Breast epithelium (tissue), 4 donors: ENCODE results near the gene ESPNL. TPM values are rescaled to one million over a fixed set of nuclear protein-coding genes. Genes with fewer than 3 reads are reported as not detected.

Experiments used
- DNase-seq, 2 donors: peaks; one replicate each; pipeline ENCODE4 v3.0.0-alpha.2; 2019; ENCODE audit warnings: low spot score in 2 of 2
- H3K27ac ChIP-seq, 2 donors: fragments of 200-600 bp; sonication (generic) in 1 of 2; one replicate each; pipeline ENCODE4 v1.5.1; 2016 to 2019; ENCODE audit warnings: mild to moderate bottlenecking in 1 of 2
- H3K27me3 ChIP-seq, 2 donors: fragments of 200-600 bp; sonication (generic) in 1 of 2; one replicate each; pipeline versions ENCODE4 v1.5.1 to v1.6.0; 2017 to 2019; ENCODE audit warnings: control low read depth in 1 of 2, mild to moderate bottlenecking in 1 of 2
- H3K36me3 ChIP-seq: fragments of 200-600 bp; one replicate; pipeline ENCODE4 v1.5.1; 2019
- H3K4me1 ChIP-seq, 2 donors: fragments of 200-600 bp; sonication (generic); one replicate each; pipeline ENCODE4 v1.5.1; 2016 to 2019; ENCODE audit warnings: control low read depth in 1 of 2
- H3K4me3 ChIP-seq, 3 donors: fragments of 200-600 bp; sonication (generic); 1 replicate in 2 of 3; 2 replicates in 1 of 3; pipeline ENCODE4 v1.5.1; 2016 to 2019; ENCODE audit warnings: mild to moderate bottlenecking in 3 of 3, moderate library complexity in 2 of 3
- H3K9me3 ChIP-seq, 2 donors: fragments of 200-600 bp; sonication (generic) in 1 of 2; one replicate each; pipeline ENCODE4 v1.5.1; 2016 to 2019; ENCODE audit warnings: control low read depth in 1 of 2
- CTCF ChIP-seq, 3 donors: fragments of 450-650 bp; IDR thresholded peaks; one replicate each; pipeline ENCODE4 v1.5.1; 2016 to 2017; ENCODE audit warnings: antibody characterized with exemption in 3 of 3, mild to moderate bottlenecking in 3 of 3, moderate library complexity in 3 of 3
- POLR2A ChIP-seq: fragments of 450-650 bp; IDR thresholded peaks from one replicate; pipeline ENCODE4 v1.6.1; 2016; ENCODE audit warnings: antibody characterized with exemption, mild to moderate bottlenecking, moderate library complexity
- POLR2AphosphoS5 ChIP-seq, 3 donors: sonication (generic); formaldehyde crosslinking; IDR thresholded peaks; one replicate each; pipeline ENCODE4 v1.6.1; 2017; ENCODE audit warnings: antibody characterized with exemption in 3 of 3
- intact Hi-C: fragments of 100-400 bp; cut with DNase I; formaldehyde crosslinking; loops from one replicate; pipeline ENCODE4 v1.15.1; 2023; ENCODE audit warnings: low total_unique reads
- total RNA-seq, 3 donors: library from RNA; depleted of rRNA; stranded (reverse); fragments of >200 nt; gene quantifications; one replicate each; pipeline ENCODE4 v1.1.0, GENCODE V29; 2016

Gene ESPNL
- total RNA-seq, 3 donors from 2014 or later, result 0.15 to 1.3 (median 0.64) TPM

GRCh38 chr2:238069877-238070276, 30.3 kb upstream of the ESPNL start:
- no peak overlapping the region for H3K27ac ChIP-seq
- intact Hi-C loops, result no loop called here
- H3K36me3 ChIP-seq, result no peaks in the 10 kb centered on the region
- DNase-seq, result no peak
- no peaks in the 10 kb centered on the region for H3K4me1 ChIP-seq
- no peaks in the 10 kb centered on the region for H3K27me3 ChIP-seq
- TF ChIP-seq POLR2A (no peak), POLR2AphosphoS5 (IDR thresholded peaks at IDR 0.05) (no peak), CTCF (IDR thresholded peaks at IDR 0.05) (no peak)
- H3K9me3 ChIP-seq, result no peaks in the 10 kb centered on the region
- H3K4me3 ChIP-seq, result no peak overlapping the region

GRCh38 chr2:238075397-238075796, 24.7 kb upstream of the ESPNL start:
- intact Hi-C loops, result no loop called here
- H3K27me3 ChIP-seq, result no peaks in the 10 kb centered on the region
- no peak for TF ChIP-seq POLR2A
- no peak for TF ChIP-seq CTCF (IDR thresholded peaks at IDR 0.05)
- TF ChIP-seq POLR2AphosphoS5 (IDR thresholded peaks at IDR 0.05), result no peak
- no peak for DNase-seq
- H3K4me3 ChIP-seq, result no peak overlapping the region
- H3K9me3 ChIP-seq, result no peaks in the 10 kb centered on the region
- no peak overlapping the region for H3K27ac ChIP-seq
- no peaks in the 10 kb centered on the region for H3K4me1 ChIP-seq
- H3K36me3 ChIP-seq, result no peaks in the 10 kb centered on the region

DNA sequence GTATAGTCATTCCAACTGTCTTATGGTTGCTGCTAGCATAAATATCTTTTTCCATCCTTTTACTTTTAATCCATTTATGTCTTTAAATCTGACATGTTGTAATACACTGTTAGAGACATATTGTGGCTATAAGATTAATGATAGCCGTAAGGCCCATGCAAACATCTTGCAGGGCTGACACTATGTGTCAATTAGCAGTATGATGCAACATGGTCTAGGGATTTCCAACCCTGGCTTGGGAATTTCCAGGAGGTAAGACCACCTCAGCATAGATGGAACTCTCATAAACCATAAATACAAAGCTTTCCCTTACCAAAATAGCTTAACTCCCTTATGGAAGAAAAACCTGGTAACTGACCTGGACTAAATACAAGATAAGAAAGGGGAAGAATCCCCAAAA, 22.8 kb upstream of the ESPNL start:
- no peaks in the 10 kb centered on the region for H3K9me3 ChIP-seq
- H3K4me1 ChIP-seq, result no peaks in the 10 kb centered on the region
- intact Hi-C loops, result no loop called here
- H3K4me3 ChIP-seq, result no peak overlapping the region
- no peaks in the 10 kb centered on the region for H3K27me3 ChIP-seq
- TF ChIP-seq POLR2AphosphoS5 (IDR thresholded peaks at IDR 0.05) (no peak), CTCF (IDR thresholded peaks at IDR 0.05) (no peak), POLR2A (no peak)
- no peaks in the 10 kb centered on the region for H3K36me3 ChIP-seq
- H3K27ac ChIP-seq, result no peak overlapping the region
- no peak for DNase-seq

DNA sequence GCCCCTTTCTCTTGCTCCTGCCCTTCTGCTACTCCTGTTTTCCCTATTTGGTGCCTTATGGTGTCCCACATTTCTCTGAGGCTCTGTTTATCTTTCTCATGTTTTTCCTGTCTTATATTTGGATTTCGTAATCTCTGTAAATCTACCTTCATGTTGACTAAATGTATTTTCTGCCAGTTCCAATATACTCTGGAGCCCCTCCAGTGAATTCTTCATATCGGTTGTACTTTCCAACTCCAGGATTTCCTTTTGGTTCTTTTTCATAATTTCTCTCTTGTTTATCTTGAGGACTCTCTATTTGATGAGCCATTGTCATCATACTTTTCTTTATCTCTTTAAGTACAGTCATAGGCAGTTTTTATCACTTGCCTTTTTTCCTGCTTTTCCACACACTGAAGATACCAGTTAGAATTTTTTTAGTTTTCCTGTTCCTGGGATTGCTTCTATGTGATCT, 20.2 kb upstream of the ESPNL start:
- no peak overlapping the region for H3K27ac ChIP-seq
- H3K4me3 ChIP-seq, result no peak overlapping the region
- no peaks in the 10 kb centered on the region for H3K27me3 ChIP-seq
- DNase-seq, result no peak
- intact Hi-C loops, result no loop called here
- H3K9me3 ChIP-seq, result no peaks in the 10 kb centered on the region
- no peaks in the 10 kb centered on the region for H3K4me1 ChIP-seq
- no peaks in the 10 kb centered on the region for H3K36me3 ChIP-seq
- TF ChIP-seq POLR2A, result no peak
- no peak for TF ChIP-seq CTCF (IDR thresholded peaks at IDR 0.05)
- no peak for TF ChIP-seq POLR2AphosphoS5 (IDR thresholded peaks at IDR 0.05)

GRCh38 chr2:238080518-238080917, 19.6 kb upstream of the ESPNL start:
- TF ChIP-seq POLR2AphosphoS5 (IDR thresholded peaks at IDR 0.05), result no peak
- no peak for TF ChIP-seq CTCF (IDR thresholded peaks at IDR 0.05)
- no peak for TF ChIP-seq POLR2A
- H3K4me1 ChIP-seq, result no peaks in the 10 kb centered on the region
- no peaks in the 10 kb centered on the region for H3K9me3 ChIP-seq
- H3K27ac ChIP-seq, result no peak overlapping the region
- intact Hi-C loops, result no loop called here
- DNase-seq, result no peak
- H3K36me3 ChIP-seq, result no peaks in the 10 kb centered on the region
- H3K27me3 ChIP-seq, result no peaks in the 10 kb centered on the region
- no peak overlapping the region for H3K4me3 ChIP-seq
